ENCODE results near the gene PDCD5.
A peak's percentile ranks its signal among the peaks of the same experiment; 100 is the strongest.
"Not testable (repeated sequence)": the region's sequence is repeated elsewhere in the genome, so short reads cannot be mapped to it uniquely, and the experiment has no call there.

PDCD5 gene

GRCh38 chr19:32563761-32564160, 17.2 kb upstream of the PDCD5 start:
- ChIA-PET CTCF (interaction anchor here (0.8 kb wide), 1 partner anchor 227 kb away, joined by 3 read pairs; no protein-coding TSS in a partner anchor), POLR2A (ENCODE audit: low non-redundant PET) (no interaction called here)
- H3K27ac ChIP-seq: no peak overlapping the region
- TF ChIP-seq CTCF (conservative IDR thresholded peaks at IDR 0.05; ENCODE audit: low read depth): no peak
- no peak for DNase-seq (ENCODE audit: low spot score)

GRCh38 chr19:32566246-32566830, 14.7 kb upstream of the PDCD5 start:
- ChIA-PET CTCF (no interaction called here), POLR2A (ENCODE audit: low non-redundant PET) (interaction anchor here (1.0 kb wide), 1 partner anchor 221 kb away, joined by 3 read pairs; the partner anchor contains the start of gene ZNF507)
- no peak overlapping the region for H3K27ac ChIP-seq
- no peak for DNase-seq (ENCODE audit: low spot score)
- TF ChIP-seq CTCF (conservative IDR thresholded peaks at IDR 0.05; ENCODE audit: low read depth): no peak

- no peak for TF ChIP-seq CTCF (conservative IDR thresholded peaks at IDR 0.05; ENCODE audit: low read depth)
- H3K27ac ChIP-seq: no peak overlapping the region
- DNase-seq (ENCODE audit: low spot score): no peak
- ChIA-PET CTCF (no interaction called here), POLR2A (ENCODE audit: low non-redundant PET) (no interaction called here)
These were observed 13.5 kb upstream of the PDCD5 start for GRCh38 chr19:32567486-32567885.

- peak; percentile 73 for TF ChIP-seq CTCF (conservative IDR thresholded peaks at IDR 0.05; ENCODE audit: low read depth)
- peak; percentile 49 for DNase-seq (ENCODE audit: low spot score)
- ChIA-PET POLR2A (ENCODE audit: low non-redundant PET) (no interaction called here), CTCF (interaction anchor here (0.6 to 1.6 kb wide), 12 partner anchors 9 to 1903 kb away, joined by 3 to 7 read pairs (median 3); no protein-coding TSS in a partner anchor)
- no peak overlapping the region for H3K27ac ChIP-seq
These were observed 10.8 kb upstream of the PDCD5 start for GRCh38 chr19:32570081-32570785.

- DNase-seq (ENCODE audit: low spot score); H3K27ac ChIP-seq; POLR2A ChIA-PET (ENCODE audit: low non-redundant PET): not testable (repeated sequence)
- CTCF ChIA-PET: interaction anchor here (0.6 kb wide), 1 partner anchor 106 kb away, joined by 4 read pairs; no protein-coding TSS in a partner anchor
These were observed 9.4 kb upstream of the PDCD5 start for GRCh38 chr19:32571471-32572075.

- H3K27ac ChIP-seq; POLR2A ChIA-PET (ENCODE audit: low non-redundant PET); DNase-seq (ENCODE audit: low spot score): not testable (repeated sequence)
- CTCF ChIA-PET: interaction anchor here (0.7 kb wide), 1 partner anchor 729 kb away, joined by 7 read pairs; no protein-coding TSS in a partner anchor
These were observed 8.1 kb upstream of the PDCD5 start for GRCh38 chr19:32572700-32573491.

GRCh38 chr19:32573492-32573794, 7.5 kb upstream of the PDCD5 start:
- no peak overlapping the region for H3K27ac ChIP-seq
- TF ChIP-seq CTCF (conservative IDR thresholded peaks at IDR 0.05; ENCODE audit: low read depth): no peak
- no peak for DNase-seq (ENCODE audit: low spot score)
- ChIA-PET POLR2A (ENCODE audit: low non-redundant PET) (no interaction called here), CTCF (interaction anchor here (0.7 kb wide), 1 partner anchor 729 kb away, joined by 7 read pairs; no protein-coding TSS in a partner anchor)
